Lower leg skin (tissue), 3 donors: Measurements from ENCODE around the gene FAM221B.

ENCODE experiments used
- POLR2A ChIP-seq, 2 donors: fragments of 450-650 bp; IDR thresholded peaks; one replicate each; pipeline ENCODE4 v1.6.1; 2016 to 2017; ENCODE audit warnings: antibody characterized with exemption in 2 of 2, mild to moderate bottlenecking in 1 of 2, moderate library complexity in 1 of 2
- TF ChIP-seq, protein P1 (sequence below), 3 donors: fragments of 450-650 bp; IDR thresholded peaks; one replicate each; pipeline ENCODE4 v1.5.1; 2016; ENCODE audit warnings: antibody characterized with exemption in 3 of 3, mild to moderate bottlenecking in 3 of 3, moderate library complexity in 2 of 3

DNA sequence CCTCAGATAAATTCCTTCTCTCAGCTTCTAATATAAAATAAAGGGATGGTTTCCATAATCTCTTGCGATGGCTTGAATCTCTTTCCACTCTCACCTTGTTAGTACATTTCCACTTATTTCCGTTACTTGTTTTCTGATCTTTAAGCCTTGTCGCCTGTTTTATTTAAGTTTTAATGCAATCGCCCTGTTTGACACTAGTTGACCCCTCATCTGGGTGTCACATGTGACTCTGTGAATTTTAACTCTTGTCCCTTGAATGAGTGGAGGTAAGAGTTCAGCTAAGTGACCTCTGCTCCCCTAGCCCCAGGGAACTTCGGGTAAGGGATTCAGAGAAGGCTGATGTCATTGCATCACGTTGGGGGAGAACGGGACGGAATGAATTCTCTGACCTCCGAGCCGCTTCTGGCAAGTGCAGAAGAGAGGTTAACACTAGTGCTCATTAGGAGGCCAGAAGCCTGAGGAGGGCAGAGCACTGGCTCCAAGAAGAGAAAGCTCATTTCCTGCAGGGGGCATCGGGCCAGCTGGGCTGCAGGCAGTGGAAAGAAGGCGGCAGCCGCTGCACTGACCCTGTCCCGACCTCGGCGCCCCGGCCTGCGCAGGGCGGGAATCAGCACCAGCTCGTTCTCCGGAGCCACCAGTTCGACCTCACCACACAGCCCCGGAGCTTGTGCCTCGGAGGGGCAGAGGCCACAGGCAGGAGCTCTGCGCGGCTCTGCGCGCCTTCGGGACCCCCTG lies 14.3 kb downstream of the FAM221B start:
- TF ChIP-seq, protein P1, sequence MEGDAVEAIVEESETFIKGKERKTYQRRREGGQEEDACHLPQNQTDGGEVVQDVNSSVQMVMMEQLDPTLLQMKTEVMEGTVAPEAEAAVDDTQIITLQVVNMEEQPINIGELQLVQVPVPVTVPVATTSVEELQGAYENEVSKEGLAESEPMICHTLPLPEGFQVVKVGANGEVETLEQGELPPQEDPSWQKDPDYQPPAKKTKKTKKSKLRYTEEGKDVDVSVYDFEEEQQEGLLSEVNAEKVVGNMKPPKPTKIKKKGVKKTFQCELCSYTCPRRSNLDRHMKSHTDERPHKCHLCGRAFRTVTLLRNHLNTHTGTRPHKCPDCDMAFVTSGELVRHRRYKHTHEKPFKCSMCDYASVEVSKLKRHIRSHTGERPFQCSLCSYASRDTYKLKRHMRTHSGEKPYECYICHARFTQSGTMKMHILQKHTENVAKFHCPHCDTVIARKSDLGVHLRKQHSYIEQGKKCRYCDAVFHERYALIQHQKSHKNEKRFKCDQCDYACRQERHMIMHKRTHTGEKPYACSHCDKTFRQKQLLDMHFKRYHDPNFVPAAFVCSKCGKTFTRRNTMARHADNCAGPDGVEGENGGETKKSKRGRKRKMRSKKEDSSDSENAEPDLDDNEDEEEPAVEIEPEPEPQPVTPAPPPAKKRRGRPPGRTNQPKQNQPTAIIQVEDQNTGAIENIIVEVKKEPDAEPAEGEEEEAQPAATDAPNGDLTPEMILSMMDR (IDR thresholded peaks at IDR 0.05): no peak
- TF ChIP-seq POLR2A (IDR thresholded peaks at IDR 0.05): no peak
